Smooth muscle cell (in vitro differentiated cells): ENCODE data around the gene MEX3D. TPM values are rescaled to one million over a fixed set of nuclear protein-coding genes. Genes with fewer than 3 reads are reported as not detected.

Experiments
- DNase-seq: peaks from one replicate; lab custom pipeline; 2025; ENCODE audit not compliant: unreplicated experiment; lab: John Stamatoyannopoulos, UW
- H2AFZ ChIP-seq: fragments of 200-600 bp; sonication (generic); 2 replicates; pipeline ENCODE4 v1.6.0; 2016; ENCODE audit warnings: antibody characterized with exemption, low read depth, mild to moderate bottlenecking
- H3F3A ChIP-seq: fragments of 200-600 bp; sonication (generic); 2 replicates; pipeline ENCODE4 v1.6.0; 2017; ENCODE audit warnings: antibody characterized with exemption, low read depth
- H3K27ac ChIP-seq: fragments of 200-600 bp; sonication (generic); 2 replicates; pipeline ENCODE4 v1.5.1; 2016; ENCODE audit warnings: low read depth, mild to moderate bottlenecking
- H3K27me3 ChIP-seq: fragments of 200-600 bp; sonication (generic); 2 replicates; pipeline ENCODE4 v1.6.1; 2016; ENCODE audit warnings: low read depth, mild to moderate bottlenecking
- H3K36me3 ChIP-seq: fragments of 200-600 bp; sonication (generic); 2 replicates; pipeline ENCODE4 v1.5.1; 2016; ENCODE audit warnings: low read depth
- H3K4me1 ChIP-seq: fragments of 200-600 bp; sonication (generic); 2 replicates; pipeline ENCODE4 v1.5.1; 2016; ENCODE audit warnings: low read depth
- H3K4me2 ChIP-seq: fragments of 200-600 bp; sonication (generic); 2 replicates; pipeline ENCODE4 v1.6.0; 2016; ENCODE audit warnings: mild to moderate bottlenecking
- H3K4me3 ChIP-seq: fragments of 200-600 bp; sonication (generic); 2 replicates; pipeline ENCODE4 v1.5.1; 2016; ENCODE audit warnings: mild to moderate bottlenecking
- H3K79me2 ChIP-seq: fragments of 200-600 bp; sonication (generic); 2 replicates; pipeline ENCODE4 v1.6.0; 2016; ENCODE audit warnings: low read depth, mild to moderate bottlenecking
- H3K9ac ChIP-seq: fragments of 200-600 bp; sonication (generic); 2 replicates; pipeline ENCODE4 v1.6.0; 2016; ENCODE audit warnings: low read depth
- H3K9me3 ChIP-seq: fragments of 200-600 bp; sonication (generic); replicated peaks from 2 replicates; pipeline ENCODE4 v1.5.1; 2016; ENCODE audit warnings: low read depth
- H4K20me1 ChIP-seq: fragments of 200-600 bp; sonication (generic); 2 replicates; pipeline ENCODE4 v1.6.0; 2016; ENCODE audit warnings: low read depth
- WGBS: methylation state at CpG from one replicate; pipeline ENCODE4 v1.1.7; 2016; ENCODE audit warnings: low lambda C conversion rate; 5-methylcytosine and 5-hydroxymethylcytosine counted together
- polyA plus RNA-seq: library from polyadenylated mRNA; unstranded; fragments of >200 nt; fragmentation: Nextera tagmentation; extraction: Ambion mirVana; gene quantifications from 2 replicates; pipeline ENCODE4 v1.2.1, GENCODE V29; 2016
- total RNA-seq: library from RNA; depleted of rRNA; stranded (reverse); fragments of >200 nt; gene quantifications from 2 replicates; pipeline ENCODE4 v1.2.3, GENCODE V29; 2014
- TF ChIP-seq, protein P1 (sequence below): fragments of 200-600 bp; sonication (generic); IDR thresholded peaks from 2 replicates; pipeline ENCODE4 v1.5.1; 2017; ENCODE audit warnings: borderline replicate concordance, mild to moderate bottlenecking, antibody characterized with exemption; ENCODE audit not compliant: insufficient read depth, poor library complexity, severe bottlenecking

The MEX3D gene
- total and polyA plus RNA-seq, 2 experiments from 2014 or later = 8.4 to 28.6 TPM

- WGBS = 98% methylated on average over 70 of the region's 121 CpGs
- DNase-seq = no peak
- no peak overlapping the region for H2AFZ ChIP-seq
These were observed 12.4 kb downstream of the MEX3D start for GRCh38 chr19:1555487-1556389.

DNA sequence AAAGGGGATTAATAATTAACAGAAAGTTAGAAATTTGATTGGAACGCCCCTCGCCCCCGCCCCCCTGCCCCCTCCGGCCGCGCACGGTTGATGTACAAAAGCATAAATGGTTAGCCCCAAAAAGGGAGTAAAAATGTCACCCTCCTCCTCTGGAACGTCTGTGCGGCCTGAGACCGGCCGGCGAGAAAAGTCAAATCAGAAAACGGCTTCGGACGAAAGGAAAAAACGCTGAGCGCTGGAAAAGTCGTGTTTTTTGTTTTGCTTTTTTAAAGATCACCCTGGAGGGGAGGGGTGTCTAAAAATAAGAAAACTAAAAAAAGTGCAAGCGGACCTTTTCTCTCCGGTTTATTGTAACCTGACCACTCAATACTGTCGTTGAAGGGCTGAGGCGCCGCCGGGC lies 13.2 kb downstream of the MEX3D start:
- 97% methylated on average over 20 of the region's 24 CpGs for WGBS
- H3K36me3 ChIP-seq = no peaks in the 10 kb centered on the region
- no peaks in the 10 kb centered on the region for H3F3A ChIP-seq
- H4K20me1 ChIP-seq = peaks cover 74% of the 10 kb centered on the region
- no peak overlapping the region for H3K4me3 ChIP-seq
- H3K27ac ChIP-seq = no peak overlapping the region
- TF ChIP-seq, protein P1, sequence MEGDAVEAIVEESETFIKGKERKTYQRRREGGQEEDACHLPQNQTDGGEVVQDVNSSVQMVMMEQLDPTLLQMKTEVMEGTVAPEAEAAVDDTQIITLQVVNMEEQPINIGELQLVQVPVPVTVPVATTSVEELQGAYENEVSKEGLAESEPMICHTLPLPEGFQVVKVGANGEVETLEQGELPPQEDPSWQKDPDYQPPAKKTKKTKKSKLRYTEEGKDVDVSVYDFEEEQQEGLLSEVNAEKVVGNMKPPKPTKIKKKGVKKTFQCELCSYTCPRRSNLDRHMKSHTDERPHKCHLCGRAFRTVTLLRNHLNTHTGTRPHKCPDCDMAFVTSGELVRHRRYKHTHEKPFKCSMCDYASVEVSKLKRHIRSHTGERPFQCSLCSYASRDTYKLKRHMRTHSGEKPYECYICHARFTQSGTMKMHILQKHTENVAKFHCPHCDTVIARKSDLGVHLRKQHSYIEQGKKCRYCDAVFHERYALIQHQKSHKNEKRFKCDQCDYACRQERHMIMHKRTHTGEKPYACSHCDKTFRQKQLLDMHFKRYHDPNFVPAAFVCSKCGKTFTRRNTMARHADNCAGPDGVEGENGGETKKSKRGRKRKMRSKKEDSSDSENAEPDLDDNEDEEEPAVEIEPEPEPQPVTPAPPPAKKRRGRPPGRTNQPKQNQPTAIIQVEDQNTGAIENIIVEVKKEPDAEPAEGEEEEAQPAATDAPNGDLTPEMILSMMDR = no peak
- peaks cover 28% of the 10 kb centered on the region for H3K79me2 ChIP-seq
- no peaks in the 10 kb centered on the region for H3K27me3 ChIP-seq
- no peaks in the 10 kb centered on the region for H3K9me3 ChIP-seq
- no peak overlapping the region for H3K4me2 ChIP-seq
- H2AFZ ChIP-seq = no peak overlapping the region
- no peaks in the 10 kb centered on the region for H3K4me1 ChIP-seq
- DNase-seq = no peak
- H3K9ac ChIP-seq = no peak overlapping the region

More at GRCh38 chr19:1555487-1556389, 12.4 kb downstream of the MEX3D start:
- Histone ChIP-seq H3K27ac (no peak overlapping the region), H3K4me2 (no peak overlapping the region), H3K36me3 (no peaks in the 10 kb centered on the region), H3K9me3 (no peaks in the 10 kb centered on the region), H3K4me1 (no peaks in the 10 kb centered on the region), H3K9ac (no peak overlapping the region), H3K4me3 (no peak overlapping the region), H3F3A (no peaks in the 10 kb centered on the region), H4K20me1 (peaks cover 81% of the 10 kb centered on the region), H3K79me2 (peaks cover 36% of the 10 kb centered on the region), H3K27me3 (no peaks in the 10 kb centered on the region)
- TF ChIP-seq, protein P1 = no peak

DNA sequence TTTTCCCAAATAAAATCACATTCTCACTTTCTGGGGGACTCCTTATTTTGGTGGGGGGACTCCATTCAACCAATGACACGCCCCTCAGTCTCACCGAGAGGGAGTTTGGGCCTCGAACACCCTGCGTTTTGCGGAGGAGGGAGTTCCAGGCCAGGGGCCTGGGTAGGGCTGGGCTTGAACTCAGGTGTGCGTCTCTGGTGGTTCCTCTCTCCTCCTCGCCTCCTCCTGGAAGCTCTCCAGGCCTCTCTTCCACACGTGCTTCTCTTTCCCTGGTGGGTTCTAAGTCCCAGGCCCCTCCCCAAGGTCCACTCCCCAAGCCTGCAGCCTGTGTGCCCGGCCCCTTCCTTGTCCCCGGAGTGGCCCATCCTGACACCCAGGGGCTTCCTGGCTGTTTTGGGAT lies 14.7 kb downstream of the MEX3D start:
- Histone ChIP-seq H3K9ac (no peak overlapping the region), H3K4me1 (no peaks in the 10 kb centered on the region), H3K4me3 (no peak overlapping the region), H3K27ac (no peak overlapping the region), H3K9me3 (no peaks in the 10 kb centered on the region), H3K36me3 (no peaks in the 10 kb centered on the region), H3K79me2 (peaks cover 13% of the 10 kb centered on the region), H3K4me2 (no peak overlapping the region), H3F3A (no peaks in the 10 kb centered on the region), H2AFZ (no peak overlapping the region), H4K20me1 (peaks cover 58% of the 10 kb centered on the region), H3K27me3 (no peaks in the 10 kb centered on the region)
- no peak for DNase-seq
- WGBS = 88% methylated on average over 9 of the region's 10 CpGs
- TF ChIP-seq, protein P1 = no peak
